HCT116 (cell line): ENCODE results near the gene TSSK2. TPM values are rescaled to one million over a fixed set of nuclear protein-coding genes. Genes with fewer than 3 reads are reported as not detected.

ENCODE experiments used
- ATAC-seq: fragments of 200-7000 bp; cut with Tn5 transposase; 2 replicates; pipeline ENCODE4 v1.9.1; 2020; ENCODE audit warnings: mild to moderate bottlenecking, moderate library complexity
- BruUV-seq: library from RNA; stranded (reverse); fragments of 400-500 nt; replicated peaks from 2 replicates; lab custom pipeline; 2021; lab: Mats Ljungman, UMichigan
- CTCF ChIA-PET: fragments of 300-600 bp; sonication (Branson Sonifier 250); formaldehyde crosslinking; loops from one replicate; lab custom pipeline; 2021; ENCODE audit warnings: antibody characterized with exemption; lab: Charles Lee
- POLR2A ChIA-PET: fragments of 300-600, 350-600 bp; sonication (Branson Sonifier 250); formaldehyde crosslinking; loops from one replicate; lab custom pipeline; 2021; ENCODE audit warnings: antibody characterized with exemption; lab: Charles Lee
- RAD21 ChIA-PET, 2 experiments: fragments of 300-600 bp; sonication (Branson Sonifier 250); formaldehyde crosslinking; loops; one replicate each; lab custom pipeline; 2023; ENCODE audit warnings: low total read pairs in 2 of 2; ENCODE audit not compliant: uncharacterized antibody in 2 of 2, unreplicated experiment in 2 of 2, low non-redundant PET in 1 of 2; lab: Charles Lee
- DNase-seq: peaks from one replicate; pipeline ENCODE4 v3.0.0-alpha.2; 2010; ENCODE audit warnings: low read depth, low spot score
- H2AFZ ChIP-seq: fragments of 200-600 bp; shearing (Covaris generic), sonication (generic); 2 replicates; pipeline ENCODE4 v1.6.1; 2017; ENCODE audit warnings: low read depth, mixed run types, mixed read lengths, antibody characterized with exemption, low read length; ENCODE audit not compliant: poor library complexity, severe bottlenecking
- H3K27ac ChIP-seq: 2 replicates; pipeline ENCODE4 v1.5.1; 2012; ENCODE audit warnings: low read depth, low read length
- H3K27me3 ChIP-seq: fragments of 200-600 bp; sonication (generic); 2 replicates; pipeline ENCODE4 v1.6.1; 2016; ENCODE audit warnings: mixed run types, low read length, mixed read lengths; ENCODE audit not compliant: insufficient read depth
- H3K36me3 ChIP-seq, 2 experiments: fragments of 200-500 bp in 1 of 2; fragments of 200-600 bp in 1 of 2; sonication (Bioruptor generic) in 1 of 2; sonication (generic) in 1 of 2; 2 replicates each; pipeline versions ENCODE4 v1.5.1 to v1.6.1; 2014 to 2016; ENCODE audit warnings: low read length in 2 of 2, inconsistent platforms in 1 of 2, mixed read lengths in 1 of 2, mixed run types in 1 of 2; ENCODE audit not compliant: insufficient read depth in 2 of 2, control insufficient read depth in 1 of 2
- H3K4me1 ChIP-seq, 2 experiments: fragments of 200-600 bp in 1 of 2; sonication (generic) in 1 of 2; 2 replicates each; pipeline versions ENCODE4 v1.5.1 to v1.6.1; 2012 to 2017; ENCODE audit warnings: low read length in 2 of 2, inconsistent platforms in 1 of 2, mild to moderate bottlenecking in 1 of 2, mixed read lengths in 1 of 2, mixed run types in 1 of 2, moderate library complexity in 1 of 2; ENCODE audit not compliant: insufficient read depth in 2 of 2, control insufficient read depth in 1 of 2
- H3K4me2 ChIP-seq: fragments of 200-600 bp; sonication (generic); 2 replicates; pipeline ENCODE4 v1.6.1; 2017; ENCODE audit warnings: mixed run types, low read length, mixed read lengths
- H3K4me3 ChIP-seq, 2 experiments: fragments of 200-600 bp in 1 of 2; sonication (generic) in 1 of 2; replicated peaks in 1 of 2; 2 replicates each; pipeline ENCODE4 v1.5.1; 2011 to 2016; ENCODE audit warnings: low read length in 2 of 2, control low read depth in 1 of 2, low read depth in 1 of 2, mild to moderate bottlenecking in 1 of 2, mixed read lengths in 1 of 2, mixed run types in 1 of 2
- H3K79me2 ChIP-seq: fragments of 200-600 bp; sonication (generic); 2 replicates; pipeline ENCODE4 v1.6.1; 2017; ENCODE audit warnings: mild to moderate bottlenecking, mixed run types, low read length, moderate library complexity, mixed read lengths; ENCODE audit not compliant: insufficient read depth
- H3K9ac ChIP-seq: fragments of 200-600 bp; sonication (generic); 2 replicates; pipeline ENCODE4 v1.6.1; 2016; ENCODE audit warnings: low read length, mixed read lengths
- H3K9me2 ChIP-seq: fragments of 200-600 bp; sonication (generic), shearing (Covaris generic); 2 replicates; pipeline ENCODE4 v1.6.1; 2017; ENCODE audit warnings: mixed run types, mild to moderate bottlenecking, moderate library complexity; ENCODE audit not compliant: insufficient read depth
- H3K9me3 ChIP-seq, 2 experiments: fragments of 200-500 bp in 1 of 2; fragments of 200-600 bp in 1 of 2; sonication (Bioruptor generic) in 1 of 2; sonication (generic) in 1 of 2; 2 replicates each; pipeline ENCODE4 v1.6.1; 2014 to 2017; ENCODE audit warnings: low read length in 2 of 2, mixed read lengths in 2 of 2, inconsistent platforms in 1 of 2, low read depth in 1 of 2, mild to moderate bottlenecking in 1 of 2, mixed run types in 1 of 2, moderate library complexity in 1 of 2; ENCODE audit not compliant: control insufficient read depth in 1 of 2, insufficient read depth in 1 of 2
- H4K20me1 ChIP-seq: fragments of 200-600 bp; sonication (generic), shearing (Covaris generic); 2 replicates; pipeline ENCODE4 v1.6.1; 2017; ENCODE audit warnings: mixed run types, mild to moderate bottlenecking, moderate library complexity; ENCODE audit not compliant: insufficient read depth
- CBX3 ChIP-seq: IDR thresholded peaks from 2 replicates; pipeline ENCODE4 v1.6.1; 2012; ENCODE audit warnings: low read depth
- EGR1 ChIP-seq: IDR thresholded peaks from 2 replicates; pipeline ENCODE4 v1.6.1; 2012; ENCODE audit warnings: low read depth
- ELF1 ChIP-seq: IDR thresholded peaks from 2 replicates; pipeline ENCODE4 v1.6.1; 2012; ENCODE audit warnings: low read depth, borderline replicate concordance
- EZH2 ChIP-seq: fragments of 200-600 bp; sonication (generic); IDR thresholded peaks from 2 replicates; pipeline ENCODE4 v1.6.1; 2017; ENCODE audit warnings: antibody characterized with exemption, mixed run types
- FOSL1 ChIP-seq: IDR thresholded peaks from 2 replicates; pipeline ENCODE4 v1.6.1; 2012; ENCODE audit warnings: low read depth
- POLR2A ChIP-seq: IDR thresholded peaks from 2 replicates; pipeline ENCODE4 v1.7.0; 2011; ENCODE audit warnings: borderline replicate concordance; ENCODE audit not compliant: insufficient read depth, insufficient read length; ENCODE audit errors: extremely low read depth
- POLR2AphosphoS5 ChIP-seq: IDR thresholded peaks from 2 replicates; pipeline ENCODE4 v1.6.1; 2011; ENCODE audit warnings: mild to moderate bottlenecking, low read depth, low read length, moderate library complexity
- SIN3A ChIP-seq: IDR thresholded peaks from 2 replicates; pipeline ENCODE4 v1.6.1; 2012; ENCODE audit warnings: low read depth
- SRF ChIP-seq: IDR thresholded peaks from 2 replicates; pipeline ENCODE4 v1.6.1; 2012; ENCODE audit warnings: low read depth
- YY1 ChIP-seq: IDR thresholded peaks from 2 replicates; pipeline ENCODE4 v1.6.1; 2011; ENCODE audit warnings: low read length, low read depth, moderate library complexity, mild to moderate bottlenecking; ENCODE audit not compliant: insufficient replicate concordance; ENCODE audit errors: extremely low read depth
- ZFX ChIP-seq: fragments of 450-650 bp; IDR thresholded peaks from 2 replicates; pipeline ENCODE4 v1.6.1; 2017
- ZNF274 ChIP-seq: fragments of 200-500 bp; sonication (Bioruptor generic); IDR thresholded peaks from 2 replicates; pipeline ENCODE4 v1.6.1; 2014; ENCODE audit warnings: mild to moderate bottlenecking, low read depth, low read length, inconsistent platforms
- intact Hi-C: fragments of 100-400 bp; cut with micrococcal nuclease; formaldehyde crosslinking; loops from 2 replicates; pipeline ENCODE4 v1.10.0; 2022
- total RNA-seq: library from RNA; stranded (reverse); gene quantifications from one replicate; pipeline ENCODE4 v1.2.1, GENCODE V29; 2021; ENCODE audit not compliant: unreplicated experiment
- TF ChIP-seq, protein P1 (sequence below): IDR thresholded peaks from 2 replicates; pipeline ENCODE4 v1.6.1; 2012
- TF ChIP-seq, protein P2 (sequence below): IDR thresholded peaks from 2 replicates; pipeline ENCODE4 v1.6.1; 2011; ENCODE audit warnings: mild to moderate bottlenecking, low read length, moderate library complexity; ENCODE audit not compliant: insufficient replicate concordance; ENCODE audit errors: extremely low read depth
- TF ChIP-seq, protein P3 (sequence below), 3 experiments: fragments of 200-600 bp in 1 of 3; sonication (generic) in 1 of 3; IDR thresholded peaks in 2 of 3; conservative IDR thresholded peaks in 1 of 3; 2 replicates each; pipeline ENCODE4 v1.5.1; 2012 to 2017; ENCODE audit warnings: low read depth in 2 of 3, low read length in 2 of 3, antibody characterized with exemption in 1 of 3, borderline replicate concordance in 1 of 3, control low read depth in 1 of 3, mild to moderate bottlenecking in 1 of 3, mixed read lengths in 1 of 3, mixed run types in 1 of 3, moderate library complexity in 1 of 3; ENCODE audit not compliant: insufficient read depth in 1 of 3

Gene TSSK2
- total RNA-seq, 1 experiment from 2014 or later: not detected

DNA sequence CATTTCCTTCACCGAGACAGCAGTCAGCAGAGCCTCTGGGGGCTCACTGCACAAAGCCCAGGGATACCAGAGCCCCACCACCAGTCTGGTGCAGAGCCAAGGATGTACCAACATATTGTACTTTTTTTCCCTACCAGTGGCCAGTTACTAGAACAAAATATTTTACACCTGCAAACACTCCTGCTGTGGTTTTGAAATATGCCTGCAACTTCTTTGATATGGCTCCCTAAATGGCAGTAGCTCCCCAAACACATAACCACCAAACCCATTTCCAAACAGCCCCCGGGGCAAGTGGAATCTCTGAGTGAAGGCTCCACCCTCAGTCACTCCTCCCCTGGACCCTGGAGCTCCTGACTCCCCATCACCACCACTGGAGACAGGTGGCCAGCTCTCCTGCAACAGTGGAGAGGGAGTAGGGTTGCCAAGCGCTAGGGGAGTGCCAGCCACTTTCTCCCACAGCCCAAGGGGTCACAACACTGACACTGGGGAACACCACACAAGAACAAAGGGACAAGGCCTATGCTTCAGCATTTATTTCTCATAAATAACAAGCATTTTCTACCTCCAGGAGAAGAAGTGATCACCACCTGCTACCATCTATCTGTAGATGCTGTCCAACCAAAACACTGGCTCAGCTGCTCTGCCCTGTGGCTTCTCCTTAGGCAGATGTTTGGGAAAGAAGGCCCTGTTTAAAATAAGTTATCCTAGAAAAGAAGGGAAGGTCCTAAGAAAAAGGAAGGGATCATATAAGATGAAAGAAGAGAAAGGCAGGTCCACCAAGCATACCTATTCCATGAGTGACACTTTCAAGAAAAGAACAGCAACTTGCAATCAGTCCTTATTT, 24.0 kb upstream of the TSSK2 start:
- Histone ChIP-seq H3K79me2 (peaks cover 91% of the 10 kb centered on the region), H3K9me3 (no peaks in the 10 kb centered on the region), H3K9ac (no peak overlapping the region), H3K27me3 (no peaks in the 10 kb centered on the region), H3K27ac (no peak overlapping the region), H2AFZ (no peak overlapping the region), H3K4me3 (no peak overlapping the region), H3K36me3 (no peaks in the 10 kb centered on the region), H3K9me2 (no peaks in the 10 kb centered on the region), H3K4me2 (no peak overlapping the region), H4K20me1 (no peaks in the 10 kb centered on the region), H3K4me1 (no peaks in the 10 kb centered on the region)
- CTCF ChIA-PET: no interaction called here
- RAD21 ChIA-PET: no interaction called here
- DNase-seq (no peak), ATAC-seq (no peak)
- intact Hi-C loops: no loop called here
- TF ChIP-seq SRF (no peak), POLR2AphosphoS5 (no peak)
- TF ChIP-seq, protein P1, sequence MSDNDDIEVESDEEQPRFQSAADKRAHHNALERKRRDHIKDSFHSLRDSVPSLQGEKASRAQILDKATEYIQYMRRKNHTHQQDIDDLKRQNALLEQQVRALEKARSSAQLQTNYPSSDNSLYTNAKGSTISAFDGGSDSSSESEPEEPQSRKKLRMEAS: no peak
- POLR2A ChIA-PET: no interaction called here
- no TSS peak for BruUV-seq

DNA sequence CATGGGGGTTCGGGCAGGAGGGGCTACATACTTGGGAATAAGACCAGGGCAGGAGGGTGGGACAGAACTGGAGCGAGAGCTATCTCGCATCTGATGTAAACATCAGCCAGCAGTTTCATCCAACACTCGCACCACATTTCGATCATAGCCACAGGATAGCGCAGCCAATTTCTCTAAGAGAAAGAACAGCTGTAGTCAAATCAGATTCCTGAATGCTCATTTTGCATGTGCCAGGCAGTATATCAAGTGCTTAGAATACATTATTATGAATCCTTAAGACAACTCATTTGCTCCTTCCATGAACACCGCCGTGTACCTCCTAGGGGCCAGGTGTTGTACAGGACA, 23.4 kb upstream of the TSSK2 start:
- no TSS peak for BruUV-seq
- ChIA-PET POLR2A (no interaction called here), CTCF (interaction anchor here (1.1 kb wide), 1 partner anchor 8 kb away, joined by 3 read pairs; no protein-coding TSS in a partner anchor), RAD21 (no interaction called here)
- Histone ChIP-seq H3K4me2 (no peak overlapping the region), H3K27me3 (no peaks in the 10 kb centered on the region), H3K4me1 (no peaks in the 10 kb centered on the region), H3K36me3 (no peaks in the 10 kb centered on the region), H2AFZ (no peak overlapping the region), H3K9me2 (no peaks in the 10 kb centered on the region), H4K20me1 (no peaks in the 10 kb centered on the region), H3K27ac (no peak overlapping the region), H3K9me3 (no peaks in the 10 kb centered on the region), H3K79me2 (peaks cover 92% of the 10 kb centered on the region), H3K4me3 (no peak overlapping the region), H3K9ac (no peak overlapping the region)
- DNase-seq (no peak), ATAC-seq (no peak)
- TF ChIP-seq POLR2A: no peak
- no peak for TF ChIP-seq FOSL1
- TF ChIP-seq YY1: no peak
- no peak for TF ChIP-seq EZH2
- TF ChIP-seq ELF1: no peak
- no peak for TF ChIP-seq EGR1
- TF ChIP-seq, protein P2, sequence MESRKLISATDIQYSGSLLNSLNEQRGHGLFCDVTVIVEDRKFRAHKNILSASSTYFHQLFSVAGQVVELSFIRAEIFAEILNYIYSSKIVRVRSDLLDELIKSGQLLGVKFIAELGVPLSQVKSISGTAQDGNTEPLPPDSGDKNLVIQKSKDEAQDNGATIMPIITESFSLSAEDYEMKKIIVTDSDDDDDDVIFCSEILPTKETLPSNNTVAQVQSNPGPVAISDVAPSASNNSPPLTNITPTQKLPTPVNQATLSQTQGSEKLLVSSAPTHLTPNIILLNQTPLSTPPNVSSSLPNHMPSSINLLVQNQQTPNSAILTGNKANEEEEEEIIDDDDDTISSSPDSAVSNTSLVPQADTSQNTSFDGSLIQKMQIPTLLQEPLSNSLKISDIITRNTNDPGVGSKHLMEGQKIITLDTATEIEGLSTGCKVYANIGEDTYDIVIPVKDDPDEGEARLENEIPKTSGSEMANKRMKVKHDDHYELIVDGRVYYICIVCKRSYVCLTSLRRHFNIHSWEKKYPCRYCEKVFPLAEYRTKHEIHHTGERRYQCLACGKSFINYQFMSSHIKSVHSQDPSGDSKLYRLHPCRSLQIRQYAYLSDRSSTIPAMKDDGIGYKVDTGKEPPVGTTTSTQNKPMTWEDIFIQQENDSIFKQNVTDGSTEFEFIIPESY: no peak
- TF ChIP-seq CBX3: no peak
- TF ChIP-seq ZNF274: no peak
- TF ChIP-seq, protein P3, sequence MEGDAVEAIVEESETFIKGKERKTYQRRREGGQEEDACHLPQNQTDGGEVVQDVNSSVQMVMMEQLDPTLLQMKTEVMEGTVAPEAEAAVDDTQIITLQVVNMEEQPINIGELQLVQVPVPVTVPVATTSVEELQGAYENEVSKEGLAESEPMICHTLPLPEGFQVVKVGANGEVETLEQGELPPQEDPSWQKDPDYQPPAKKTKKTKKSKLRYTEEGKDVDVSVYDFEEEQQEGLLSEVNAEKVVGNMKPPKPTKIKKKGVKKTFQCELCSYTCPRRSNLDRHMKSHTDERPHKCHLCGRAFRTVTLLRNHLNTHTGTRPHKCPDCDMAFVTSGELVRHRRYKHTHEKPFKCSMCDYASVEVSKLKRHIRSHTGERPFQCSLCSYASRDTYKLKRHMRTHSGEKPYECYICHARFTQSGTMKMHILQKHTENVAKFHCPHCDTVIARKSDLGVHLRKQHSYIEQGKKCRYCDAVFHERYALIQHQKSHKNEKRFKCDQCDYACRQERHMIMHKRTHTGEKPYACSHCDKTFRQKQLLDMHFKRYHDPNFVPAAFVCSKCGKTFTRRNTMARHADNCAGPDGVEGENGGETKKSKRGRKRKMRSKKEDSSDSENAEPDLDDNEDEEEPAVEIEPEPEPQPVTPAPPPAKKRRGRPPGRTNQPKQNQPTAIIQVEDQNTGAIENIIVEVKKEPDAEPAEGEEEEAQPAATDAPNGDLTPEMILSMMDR (IDR thresholded peaks at IDR 0.05 in 2 of 3, conservative IDR thresholded peaks at IDR 0.05 in 1 of 3; ENCODE audit: borderline replicate concordance in 1 of 3, insufficient read depth in 1 of 3, low read depth in 2 of 3, low read length in 2 of 3): no peak
- no peak for TF ChIP-seq ZFX
- TF ChIP-seq SIN3A: no peak
- intact Hi-C loops: no loop called here
